Jurkat, Clone E6-1 (cell line): ENCODE results near the gene RARS2.

ENCODE experiments used
- DNase-seq: peaks from one replicate; pipeline ENCODE4 v3.0.0-alpha.2; 2011; ENCODE audit warnings: low read depth, low spot score
- H3K4me3 ChIP-seq: 2 replicates; pipeline ENCODE4 v1.5.1; 2011; ENCODE audit warnings: mild to moderate bottlenecking, low read length, control low read depth, moderate library complexity

Gene RARS2

DNA sequence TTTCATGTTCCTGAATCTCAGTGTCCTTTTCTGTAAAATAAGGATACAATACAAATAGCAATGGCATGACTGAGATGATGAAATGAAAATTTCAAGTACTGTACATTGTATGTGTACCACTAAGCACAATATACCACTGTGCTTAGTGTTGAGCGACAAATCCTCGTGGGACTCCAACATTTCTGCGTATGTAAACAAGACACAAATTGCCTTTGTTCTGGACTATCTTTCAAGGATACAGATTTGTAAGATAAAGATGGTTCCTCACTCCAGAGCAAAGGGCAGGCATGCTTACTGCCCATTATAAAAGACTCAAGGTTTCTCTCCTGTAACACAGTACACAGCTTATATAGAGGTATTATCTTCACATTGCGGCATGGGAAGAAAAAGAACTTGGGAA lies 6.0 kb downstream of the RARS2 start:
- DNase-seq, result no peak
- H3K4me3 ChIP-seq, result no peak overlapping the region

GRCh38 chr6:87575423-87575822 lies 14.4 kb downstream of the RARS2 start:
- DNase-seq, result no peak
- no peak overlapping the region for H3K4me3 ChIP-seq

DNA sequence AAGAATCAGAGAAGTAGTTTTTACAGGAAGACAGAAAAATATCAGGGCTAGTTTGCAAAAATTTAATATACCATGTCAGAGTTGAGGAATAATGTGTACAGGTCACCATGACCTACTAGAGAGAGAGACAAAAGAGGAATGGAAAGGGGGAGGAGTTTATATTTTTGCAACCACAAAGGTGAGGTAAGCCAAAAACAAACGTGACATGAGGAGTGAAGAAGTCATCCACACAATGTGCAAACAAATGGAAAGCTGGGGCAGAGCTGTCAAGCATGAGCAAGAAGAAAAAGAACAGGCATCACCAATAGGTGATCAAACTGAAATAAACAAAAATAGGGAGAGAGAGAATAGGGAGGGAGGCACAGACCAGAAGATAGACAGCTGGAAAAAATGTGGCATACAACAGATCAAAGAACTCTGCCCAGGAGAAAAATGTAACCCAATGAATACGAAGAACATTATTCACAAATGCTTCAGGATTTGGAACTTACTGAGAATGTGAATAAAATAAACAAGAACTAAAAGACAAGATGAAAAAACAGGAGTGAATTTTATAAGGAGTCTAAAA lies 15.5 kb downstream of the RARS2 start:
- H3K4me3 ChIP-seq, result no peak overlapping the region
- no peak for DNase-seq

- no peak for DNase-seq
- no peak overlapping the region for H3K4me3 ChIP-seq
Measured at GRCh38 chr6:87573307-87574024, 16.3 kb downstream of the RARS2 start.

DNA sequence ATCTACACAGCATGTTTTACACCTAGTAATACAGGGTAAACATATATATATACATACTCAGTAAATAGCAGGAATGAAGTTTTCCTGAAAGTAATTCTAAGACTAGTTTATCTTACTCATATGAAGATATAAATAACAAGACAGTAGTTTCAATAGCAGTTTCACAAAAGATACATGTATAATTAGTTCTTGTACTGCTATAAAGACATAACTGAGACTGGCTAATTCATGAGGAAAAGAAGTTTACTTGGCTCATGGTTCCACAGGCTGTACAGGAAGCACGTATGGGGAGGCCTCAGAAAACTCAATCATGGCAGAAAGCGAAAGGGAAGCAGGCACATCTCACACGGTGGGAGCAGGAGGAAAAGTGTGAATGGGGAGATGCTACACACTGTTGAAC lies 16.9 kb downstream of the RARS2 start:
- no peak overlapping the region for H3K4me3 ChIP-seq

DNA sequence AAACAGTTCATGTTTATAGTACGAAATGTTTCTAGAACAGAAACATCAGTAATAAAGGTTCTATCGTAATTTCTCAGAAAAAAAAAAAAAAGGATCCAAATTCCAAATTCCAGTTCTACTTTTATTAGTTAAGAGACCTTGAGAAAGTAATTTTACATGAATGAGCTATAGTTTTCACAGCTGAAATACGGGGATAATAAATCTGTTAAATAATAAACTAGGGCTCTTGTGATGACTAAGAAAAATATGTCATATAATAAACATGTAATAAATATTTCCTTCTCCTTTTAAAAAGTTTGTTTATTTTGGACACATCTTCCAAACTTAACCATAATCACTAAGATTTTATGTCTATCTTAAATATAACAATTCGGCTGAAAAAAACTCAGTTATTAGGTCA lies 17.8 kb downstream of the RARS2 start:
- no peak for DNase-seq
- H3K4me3 ChIP-seq, result no peak overlapping the region

More for the DNA sequence above, 16.9 kb downstream of the RARS2 start:
- DNase-seq, result no peak

DNA sequence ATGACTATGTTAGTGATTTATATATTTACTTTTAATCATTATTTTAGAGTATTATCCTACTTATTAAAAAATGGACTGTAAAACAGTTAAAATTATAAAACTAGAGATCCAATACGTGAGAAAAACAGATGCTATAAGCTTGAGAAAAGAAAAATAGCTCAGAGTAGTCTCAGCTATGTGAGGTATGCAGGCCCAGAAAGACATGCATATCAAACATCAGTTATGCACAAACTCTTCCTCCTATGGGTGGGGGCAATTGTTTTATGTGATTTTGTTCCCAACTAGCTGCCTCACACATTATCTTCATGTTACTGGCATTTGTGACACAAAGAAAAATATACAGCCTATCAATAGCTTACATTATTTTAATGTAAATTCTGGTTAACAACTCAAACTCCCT lies 28.8 kb downstream of the RARS2 start:
- no peak for DNase-seq
- H3K4me3 ChIP-seq, result no peak overlapping the region

- DNase-seq, result no peak
- no peak overlapping the region for H3K4me3 ChIP-seq
Measured at GRCh38 chr6:87558446-87558845, 31.3 kb downstream of the RARS2 start.

- no peak overlapping the region for H3K4me3 ChIP-seq
- DNase-seq, result no peak
Measured at GRCh38 chr6:87555506-87555905, 34.3 kb downstream of the RARS2 start.

DNA sequence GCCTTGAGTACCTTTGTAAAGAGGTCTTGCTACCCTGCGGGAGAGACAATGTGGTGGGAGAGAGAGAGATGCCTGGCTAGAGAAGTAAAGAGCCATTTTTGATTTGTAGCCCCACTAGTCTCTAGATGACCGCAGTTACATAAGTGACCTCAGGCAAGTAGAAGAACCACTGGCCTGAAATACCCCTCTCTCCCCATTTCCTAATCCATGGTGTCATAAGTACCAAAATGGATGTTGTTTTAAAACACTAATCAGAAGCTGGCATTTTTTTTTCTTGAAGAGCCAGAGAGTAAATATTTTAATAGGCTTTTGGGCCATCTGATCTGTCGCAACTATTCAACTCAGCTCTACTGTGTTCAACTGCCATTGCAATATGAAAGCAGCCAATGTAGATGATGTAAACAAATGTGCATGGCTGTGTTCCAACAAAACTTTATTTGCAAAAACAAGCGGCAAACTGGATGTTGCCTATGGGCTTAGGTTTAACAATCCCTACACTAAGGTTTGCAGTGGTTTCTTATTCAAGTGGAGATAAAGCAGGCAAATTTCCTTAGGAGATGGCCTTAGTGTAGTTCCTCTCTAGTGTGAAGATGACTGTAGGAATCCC lies 36.5 kb downstream of the RARS2 start:
- no peak overlapping the region for H3K4me3 ChIP-seq
- no peak for DNase-seq

- no peak for DNase-seq
- no peak overlapping the region for H3K4me3 ChIP-seq
Measured at GRCh38 chr6:87551799-87552198, 38.0 kb downstream of the RARS2 start.

DNA sequence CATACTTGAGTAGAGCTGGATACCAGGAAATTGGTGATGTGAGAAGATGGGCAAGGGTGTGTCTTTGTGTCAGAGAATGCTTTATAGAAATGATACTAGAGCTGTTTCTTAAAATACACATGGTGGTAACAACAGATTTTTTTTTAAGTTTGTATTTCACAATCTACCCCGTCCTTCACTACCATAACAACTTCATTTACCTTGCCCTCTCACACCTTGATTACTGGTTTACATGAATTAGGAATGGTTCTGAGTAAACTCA lies 45.4 kb downstream of the RARS2 start:
- no peak for DNase-seq
- no peak overlapping the region for H3K4me3 ChIP-seq

GRCh38 chr6:87543696-87544473 lies 45.9 kb downstream of the RARS2 start:
- H3K4me3 ChIP-seq, result no peak overlapping the region
- no peak for DNase-seq

DNA sequence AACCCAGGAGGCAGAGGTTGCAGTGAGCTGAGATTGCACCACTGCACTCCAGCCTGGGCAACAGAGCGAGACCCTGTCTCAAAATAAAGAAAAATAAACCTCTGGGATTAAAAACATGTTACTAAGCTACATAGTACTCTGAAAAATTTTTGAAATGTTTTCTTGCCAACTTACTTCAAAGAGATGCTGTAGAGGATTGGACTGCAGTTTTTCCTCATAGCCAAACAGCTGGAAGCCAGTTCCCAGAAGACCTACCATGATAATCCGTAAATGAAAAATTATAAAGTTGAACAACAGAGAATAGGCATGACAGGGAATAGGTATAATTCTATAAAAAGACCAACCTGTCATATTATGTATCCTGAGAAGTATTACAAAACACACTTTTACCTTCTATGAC lies 48.0 kb downstream of the RARS2 start:
- no peak for DNase-seq
- no peak overlapping the region for H3K4me3 ChIP-seq

- no peak overlapping the region for H3K4me3 ChIP-seq
Measured at GRCh38 chr6:87541041-87541440, 48.7 kb downstream of the RARS2 start.

GRCh38 chr6:87540539-87540938 lies 49.2 kb downstream of the RARS2 start:
- no peak overlapping the region for H3K4me3 ChIP-seq
- DNase-seq, result no peak

More at GRCh38 chr6:87541041-87541440, 48.7 kb downstream of the RARS2 start:
- DNase-seq, result no peak

- no peak for DNase-seq
- no peak overlapping the region for H3K4me3 ChIP-seq
Measured at GRCh38 chr6:87539554-87539953, 50.2 kb downstream of the RARS2 start.

- DNase-seq, result no peak
- no peak overlapping the region for H3K4me3 ChIP-seq
Measured at GRCh38 chr6:87538510-87539260, 51.1 kb downstream of the RARS2 start.

DNA sequence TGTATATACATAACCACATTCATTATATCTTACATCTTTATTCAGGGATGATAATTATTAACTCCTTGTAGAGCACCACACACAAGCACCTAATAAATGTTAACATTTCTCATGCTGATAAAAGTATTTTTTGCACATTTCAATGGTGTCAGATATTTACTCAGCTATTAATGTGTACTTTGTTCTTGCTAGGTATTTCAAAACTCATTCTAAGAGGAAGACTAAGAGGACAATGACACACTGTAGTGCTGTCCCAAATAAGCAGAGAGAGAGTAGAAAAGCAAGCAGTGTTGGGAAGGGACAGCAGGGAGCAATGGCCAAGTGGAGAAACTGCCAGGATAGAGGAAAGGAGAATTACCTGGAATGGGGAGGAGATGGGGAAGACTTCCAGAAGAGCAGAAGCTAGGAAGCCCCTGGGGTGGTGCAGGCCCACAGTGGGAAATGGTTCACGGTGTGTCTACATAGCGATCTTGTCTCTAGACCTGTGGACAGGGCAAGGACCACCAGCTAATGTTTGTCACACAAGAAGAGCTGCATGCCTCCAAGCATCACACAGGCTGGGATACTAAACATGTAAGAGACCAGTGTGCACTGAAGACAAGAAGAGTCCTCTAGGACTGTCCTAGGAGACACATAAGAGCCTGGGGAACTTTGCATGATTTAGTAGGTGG lies 55.3 kb downstream of the RARS2 start:
- no peak for DNase-seq
- H3K4me3 ChIP-seq, result no peak overlapping the region
